Activated CD4-positive, alpha-beta memory T cell treated with anti-CD3 and anti-CD28 coated beads, Interleukin-2, amount 10 ng/mL, durations not matched to agents 7 days and 5 days (primary cell): ENCODE measurements around the gene IRF3. TPM values are rescaled to one million over a fixed set of nuclear protein-coding genes. Genes with fewer than 3 reads are reported as not detected.

Experiments
- CTCF ChIA-PET: fragments of 350-600 bp; sonication (Branson Sonifier 250); formaldehyde crosslinking; loops from one replicate; lab custom pipeline; 2021; ENCODE audit warnings: antibody characterized with exemption, inconsistent platforms; lab: Charles Lee
- POLR2A ChIA-PET: fragments of 350-600 bp; sonication (Branson Sonifier 250); formaldehyde crosslinking; loops from one replicate; lab custom pipeline; 2021; ENCODE audit warnings: antibody characterized with exemption; lab: Charles Lee
- DNase-seq: peaks from one replicate; pipeline ENCODE4 v3.0.0-alpha.2; 2020
- H3K27ac Mint-ChIP-seq: one replicate; pipeline ENCODE4 v1.8.0; 2021; ENCODE audit warnings: mild to moderate bottlenecking, mixed read lengths
- H3K27me3 Mint-ChIP-seq: one replicate; pipeline ENCODE4 v1.8.0; 2021; ENCODE audit warnings: mixed read lengths
- H3K36me3 Mint-ChIP-seq: one replicate; pipeline ENCODE4 v1.8.0; 2021; ENCODE audit warnings: low read depth, mixed read lengths
- H3K4me1 Mint-ChIP-seq: one replicate; pipeline ENCODE4 v1.8.0; 2021; ENCODE audit warnings: mixed read lengths
- H3K4me3 Mint-ChIP-seq: one replicate; pipeline ENCODE4 v1.8.0; 2021; ENCODE audit warnings: mild to moderate bottlenecking, mixed read lengths
- H3K9me3 Mint-ChIP-seq: one replicate; pipeline ENCODE4 v1.8.0; 2021; ENCODE audit warnings: mixed read lengths
- total RNA-seq, 2 experiments: library from RNA; stranded (reverse); gene quantifications; one replicate each; pipeline ENCODE4 v1.2.3, GENCODE V29; 2021

The IRF3 gene
- total RNA-seq, 2 experiments from 2014 or later, result 163 to 174 TPM

DNA sequence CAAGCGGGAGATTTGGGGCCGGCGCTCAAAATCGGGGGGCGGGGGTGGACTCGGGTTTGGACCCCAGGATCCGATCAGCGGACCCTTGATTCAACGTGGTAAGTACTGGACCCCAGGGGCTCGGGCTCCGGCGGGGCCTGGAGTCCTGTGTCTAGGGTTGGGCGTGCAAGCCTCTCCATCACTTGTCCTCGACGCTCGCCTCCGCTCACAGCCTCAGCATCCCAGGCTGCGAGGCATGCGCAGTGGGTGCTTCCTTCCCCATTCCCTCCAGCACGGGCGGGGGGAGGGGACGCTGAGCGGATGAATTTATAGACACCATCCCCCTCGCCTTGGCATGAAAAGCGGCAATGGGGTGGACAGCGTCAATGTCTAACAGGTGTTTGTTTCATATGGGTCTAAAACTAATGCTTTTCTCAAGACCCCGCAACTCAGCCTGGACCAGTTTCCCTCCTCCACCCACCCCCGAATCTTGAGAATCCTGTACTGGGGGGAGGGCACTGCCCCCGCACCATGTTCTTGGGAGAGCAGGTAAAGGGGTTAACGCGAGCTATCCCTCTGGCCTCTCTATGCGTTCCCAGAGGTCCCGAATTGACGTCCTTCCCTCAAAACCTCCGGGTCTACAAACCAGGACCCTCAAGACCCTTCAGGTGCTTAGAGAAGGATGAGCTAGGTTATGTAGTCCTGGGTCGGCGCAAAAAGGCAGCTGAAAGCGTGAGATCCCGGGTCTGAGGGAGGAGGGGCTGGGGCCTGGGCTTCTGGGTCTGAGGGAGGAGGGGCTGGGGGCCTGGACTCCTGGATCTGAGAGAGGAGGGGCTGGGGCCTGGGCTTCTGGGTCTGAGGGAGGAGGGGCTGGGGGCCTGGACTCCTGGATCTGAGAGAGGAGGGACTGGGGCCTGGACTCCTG lies 25.8 kb upstream of the IRF3 start:
- CTCF ChIA-PET, result interaction anchor here (0.7 to 1.3 kb wide), 3 partner anchors 11 to 60 kb away, joined by 3 read pairs; no protein-coding TSS in a partner anchor
- peaks cover 23% of the 10 kb centered on the region for H3K27me3 Mint-ChIP-seq
- H3K27ac Mint-ChIP-seq, result no peak overlapping the region
- peaks cover 16% of the 10 kb centered on the region for H3K36me3 Mint-ChIP-seq
- H3K9me3 Mint-ChIP-seq, result no peaks in the 10 kb centered on the region
- peak overlapping the region; percentile 65 for H3K4me3 Mint-ChIP-seq
- H3K4me1 Mint-ChIP-seq, result peaks cover 33% of the 10 kb centered on the region
- POLR2A ChIA-PET, result interaction anchor here (0.6 kb wide), 1 partner anchor 16 kb away, joined by 3 read pairs; no protein-coding TSS in a partner anchor
- DNase-seq, result peak; percentile 27

DNA sequence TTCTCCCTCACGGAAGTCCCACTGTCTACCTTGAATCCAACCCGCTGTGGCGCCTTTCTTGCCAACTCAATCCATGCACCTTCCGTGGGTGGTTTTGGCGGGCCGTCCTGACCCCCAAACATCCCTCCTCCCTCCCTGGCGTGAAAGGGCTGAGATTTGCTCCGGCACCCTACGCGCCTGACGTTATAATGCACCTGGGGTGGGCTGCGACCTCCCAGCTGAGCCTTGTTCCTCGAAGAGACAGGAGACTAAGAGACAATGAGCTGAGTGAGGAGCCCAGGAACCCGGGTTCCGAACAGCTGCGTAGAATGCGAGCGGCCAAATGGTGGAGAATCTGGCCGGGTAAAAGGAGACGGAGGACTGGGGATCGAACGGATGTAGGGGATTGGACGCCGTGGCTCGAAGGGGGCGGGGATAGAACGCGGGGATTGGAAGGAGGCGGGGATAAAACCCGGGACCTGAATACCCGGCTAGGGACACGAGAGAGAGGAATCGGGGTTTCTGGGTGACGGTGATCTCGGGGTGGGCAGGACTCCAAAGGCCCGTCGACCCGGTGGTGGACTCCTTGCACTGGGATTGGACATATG lies 25.1 kb upstream of the IRF3 start, which contains the start of gene CPT1C:
Gene CPT1C, plus strand, starts transcription at position 461 of the 587 bp plus-strand sequence. CDS start 1,137 bp downstream, outside the sequence.
- POLR2A ChIA-PET, result interaction anchor here (1.1 kb wide), 1 partner anchor 12 kb away, joined by 5 read pairs; no protein-coding TSS in a partner anchor
- Mint-ChIP-seq H3K4me1 (peaks cover 33% of the 10 kb centered on the region), H3K27ac (no peak within 1 kb of the TSS), H3K36me3 (peaks cover 17% of the 10 kb centered on the region), H3K9me3 (no peaks in the 10 kb centered on the region), H3K27me3 (peaks cover 23% of the 10 kb centered on the region), H3K4me3 (peak within 1 kb of the TSS; percentile 65)
- DNase-seq, result peak; percentile 55
- CTCF ChIA-PET, result interaction anchor here (1.1 to 1.3 kb wide), 2 partner anchors 10 to 25 kb away, joined by 3 read pairs; no protein-coding TSS in a partner anchor

DNA sequence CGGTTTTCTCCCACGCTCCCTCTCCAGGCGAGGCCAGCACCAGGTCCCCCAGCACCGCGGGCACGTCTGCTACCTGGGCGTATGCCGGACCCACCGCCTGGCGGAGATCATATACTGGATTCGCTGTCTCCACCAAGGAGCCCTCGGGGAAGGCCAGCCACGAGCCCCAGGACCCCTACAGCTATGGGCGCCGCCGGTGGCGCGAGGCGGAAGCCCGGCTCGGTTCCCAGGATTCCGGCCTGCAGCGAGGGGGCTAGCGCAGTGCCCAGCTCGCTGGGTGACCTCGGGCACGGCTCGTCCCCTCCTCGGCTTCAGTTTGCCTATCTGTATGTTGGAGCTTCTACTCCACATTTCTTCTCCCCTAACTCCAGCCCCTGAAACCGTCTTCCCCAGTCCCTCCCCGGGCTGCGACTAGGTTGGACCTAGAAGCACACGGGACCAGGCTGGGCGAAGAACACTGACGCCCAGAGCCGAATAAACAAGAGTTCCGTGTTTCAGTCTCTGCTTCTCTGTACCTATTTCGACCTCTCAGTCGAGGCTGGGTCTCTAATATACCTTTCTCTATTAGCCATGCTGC lies 24.5 kb upstream of the IRF3 start:
- Mint-ChIP-seq H3K36me3 (peaks cover 23% of the 10 kb centered on the region), H3K9me3 (no peaks in the 10 kb centered on the region), H3K27ac (no peak overlapping the region), H3K4me3 (peak overlapping the region; percentile 65), H3K27me3 (peaks cover 23% of the 10 kb centered on the region), H3K4me1 (peaks cover 33% of the 10 kb centered on the region)
- POLR2A ChIA-PET, result interaction anchor here (1.1 kb wide), 1 partner anchor 11 kb away, joined by 5 read pairs; no protein-coding TSS in a partner anchor
- CTCF ChIA-PET, result interaction anchor here (1.0 to 1.3 kb wide), 3 partner anchors 9 to 26 kb away, joined by 3 read pairs; no protein-coding TSS in a partner anchor
- no peak for DNase-seq

DNA sequence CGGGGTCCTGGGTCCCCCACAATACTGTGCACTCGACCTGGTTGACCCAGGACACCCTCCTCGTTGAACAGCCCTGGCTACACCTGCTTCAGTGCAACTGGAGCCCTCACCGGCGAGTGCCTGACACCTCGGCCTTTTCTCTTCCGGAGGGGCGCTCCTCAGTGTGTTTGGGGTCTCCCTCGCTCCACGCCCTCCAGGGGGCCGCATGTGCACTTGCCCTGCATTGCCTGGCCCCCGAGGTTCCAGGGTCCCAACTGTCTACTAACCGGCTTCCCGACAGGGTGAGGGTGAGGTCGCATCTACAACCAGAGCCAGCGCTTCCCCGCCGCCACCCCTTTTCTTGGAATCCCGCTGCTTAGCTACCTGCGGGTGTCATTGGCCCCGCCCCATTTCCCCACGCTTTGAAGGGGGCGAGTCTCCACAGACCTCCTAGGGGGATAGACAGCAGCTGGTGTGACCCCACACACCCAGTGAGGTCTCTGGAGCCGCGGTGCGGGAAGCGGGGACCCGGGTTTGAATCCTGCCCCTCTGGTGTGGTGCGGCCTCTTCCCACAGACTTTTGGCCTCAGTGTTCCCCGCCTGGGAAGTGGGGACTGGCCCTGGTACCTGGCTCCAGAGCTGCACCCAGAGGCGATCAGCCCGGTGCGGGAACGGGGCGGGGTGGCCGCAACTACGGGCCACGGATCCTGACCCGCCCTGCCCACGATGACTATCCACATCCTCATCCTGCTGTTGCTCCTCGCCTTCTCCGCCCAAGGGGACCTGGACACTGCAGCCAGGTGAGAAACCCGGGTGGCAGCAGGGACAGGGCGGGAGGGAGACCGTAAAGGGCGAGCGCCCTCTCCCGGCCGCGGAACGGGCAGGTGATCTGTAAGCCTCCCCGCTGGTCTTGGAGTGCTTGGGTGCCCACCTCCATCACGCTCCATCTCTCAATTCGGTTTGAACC lies 23.7 kb upstream of the IRF3 start, which contains the start of gene ADM5:
Gene ADM5, plus strand, starts transcription at position 462 of the 946 bp plus-strand sequence. Its CDS starts 244 bp downstream, at position 706.
- Mint-ChIP-seq H3K9me3 (no peaks in the 10 kb centered on the region), H3K27me3 (peaks cover 22% of the 10 kb centered on the region), H3K4me1 (peaks cover 33% of the 10 kb centered on the region), H3K36me3 (peaks cover 28% of the 10 kb centered on the region), H3K4me3 (peak within 1 kb of the TSS; percentile 65), H3K27ac (no peak within 1 kb of the TSS)
- ChIA-PET POLR2A (interaction anchor here (1.1 kb wide), 1 partner anchor 10 kb away, joined by 5 read pairs; no protein-coding TSS in a partner anchor), CTCF (interaction anchor here (0.6 to 1.0 kb wide), 2 partner anchors 17 to 244 kb away, joined by 3 read pairs; no protein-coding TSS in a partner anchor)
- DNase-seq, result peak; percentile 35

DNA sequence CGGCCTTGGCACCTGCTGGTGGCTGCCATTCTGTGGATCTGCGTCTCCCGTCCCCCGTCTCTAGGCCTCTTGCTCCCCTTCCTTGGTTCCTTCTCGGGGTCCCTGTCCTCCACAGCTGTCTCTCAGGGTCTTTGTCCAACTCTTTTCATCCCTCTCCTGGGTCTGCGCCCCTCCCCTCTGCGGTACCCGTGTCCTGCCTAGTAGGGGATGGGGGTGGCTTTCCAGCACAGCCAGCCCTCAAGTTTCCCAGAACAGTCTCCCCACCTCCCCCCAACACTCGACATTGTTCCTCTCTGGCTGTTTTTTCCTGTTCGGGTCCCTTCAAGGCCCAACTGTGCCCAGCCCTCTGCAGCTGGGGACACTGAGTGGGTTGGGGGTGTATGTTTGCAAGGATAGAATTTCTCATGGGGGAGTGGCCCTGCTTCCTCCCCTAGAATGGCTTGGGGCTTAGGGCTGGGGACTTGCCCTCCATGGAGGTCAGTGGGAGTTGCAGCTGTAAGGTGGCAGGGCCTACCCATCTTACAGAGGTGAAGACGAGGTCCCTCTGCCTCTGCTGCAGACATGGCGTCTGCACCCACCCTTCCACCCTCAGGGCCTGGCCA lies 23.0 kb upstream of the IRF3 start:
- peaks cover 33% of the 10 kb centered on the region for H3K4me1 Mint-ChIP-seq
- H3K27me3 Mint-ChIP-seq, result peaks cover 22% of the 10 kb centered on the region
- no peaks in the 10 kb centered on the region for H3K9me3 Mint-ChIP-seq
- H3K27ac Mint-ChIP-seq, result no peak overlapping the region
- POLR2A ChIA-PET, result no interaction called here
- no peak for DNase-seq
- CTCF ChIA-PET, result interaction anchor here (0.8 to 1.0 kb wide), 2 partner anchors 9 to 12 kb away, joined by 3 to 4 read pairs; no protein-coding TSS in a partner anchor
- peaks cover 36% of the 10 kb centered on the region for H3K36me3 Mint-ChIP-seq
- no peak overlapping the region for H3K4me3 Mint-ChIP-seq

DNA sequence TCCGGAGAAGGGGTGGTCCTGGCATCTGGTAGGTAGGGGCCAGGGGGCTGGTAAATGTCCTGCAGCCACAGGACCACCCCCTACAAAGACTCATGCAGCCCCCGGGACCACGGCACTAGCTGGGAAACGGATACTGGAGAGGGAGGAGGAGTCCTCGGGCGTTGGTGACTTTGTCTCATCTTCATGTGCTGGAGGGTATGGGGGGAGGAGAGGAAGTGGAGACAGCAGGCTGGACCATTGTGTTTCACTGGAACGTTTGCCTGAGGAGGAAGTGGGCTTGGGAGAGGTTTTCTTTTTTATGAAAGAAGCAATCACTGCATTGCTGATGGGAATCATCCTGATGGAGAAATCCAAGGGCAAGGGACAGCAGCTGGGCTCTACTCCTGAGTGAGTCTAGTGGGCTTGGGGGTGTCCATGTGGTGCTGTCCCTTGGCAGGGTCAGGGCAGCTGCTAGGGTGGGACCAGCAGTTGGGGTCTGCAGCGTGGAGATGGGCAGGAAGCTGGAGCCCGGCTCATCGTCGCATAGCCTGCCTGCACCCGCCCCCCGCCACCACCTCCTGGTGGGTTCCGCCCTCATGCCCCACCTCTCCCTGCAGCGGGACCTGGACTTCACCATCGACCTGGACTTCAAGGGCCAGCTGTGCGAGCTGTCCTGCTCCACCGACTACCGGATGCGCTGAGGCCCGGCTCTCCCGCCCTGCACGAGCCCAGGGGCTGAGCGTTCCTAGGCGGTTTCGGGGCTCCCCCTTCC lies 22.1 kb upstream of the IRF3 start:
- Mint-ChIP-seq H3K4me1 (peaks cover 33% of the 10 kb centered on the region), H3K27ac (no peak overlapping the region), H3K4me3 (no peak overlapping the region), H3K27me3 (peaks cover 19% of the 10 kb centered on the region), H3K36me3 (peaks cover 37% of the 10 kb centered on the region), H3K9me3 (no peaks in the 10 kb centered on the region)
- ChIA-PET CTCF (interaction anchor here (0.8 to 1.3 kb wide), 4 partner anchors 8 to 117 kb away, joined by 3 to 4 read pairs (median 3); no protein-coding TSS in a partner anchor), POLR2A (no interaction called here)
- no peak for DNase-seq

DNA sequence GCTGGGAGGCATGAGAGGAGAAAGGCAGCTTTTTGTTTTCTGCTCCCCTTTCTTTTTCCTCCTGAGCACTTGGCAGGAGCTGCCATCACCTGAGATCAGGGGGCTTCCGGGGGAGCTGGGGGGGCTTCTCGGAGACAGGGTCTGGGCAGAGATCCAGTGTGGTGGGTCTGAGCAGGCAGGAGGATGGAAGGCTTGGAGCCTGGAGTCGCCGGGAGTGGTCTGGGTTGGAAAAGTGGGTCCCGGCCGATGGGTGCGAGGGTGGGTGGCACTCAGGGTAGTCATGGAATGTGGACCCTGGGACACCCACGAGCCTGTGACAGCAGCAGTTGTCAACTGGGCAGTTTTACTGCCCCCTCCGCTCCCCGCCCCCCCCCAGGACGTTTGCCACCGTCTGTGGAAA lies 21.5 kb upstream of the IRF3 start:
- POLR2A ChIA-PET, result interaction anchor here (0.6 kb wide), 1 partner anchor 71 kb away, joined by 3 read pairs; no protein-coding TSS in a partner anchor
- H3K4me1 Mint-ChIP-seq, result peaks cover 34% of the 10 kb centered on the region
- DNase-seq, result no peak
- H3K36me3 Mint-ChIP-seq, result peaks cover 41% of the 10 kb centered on the region
- H3K27me3 Mint-ChIP-seq, result peaks cover 14% of the 10 kb centered on the region
- no peak overlapping the region for H3K4me3 Mint-ChIP-seq
- no peak overlapping the region for H3K27ac Mint-ChIP-seq
- H3K9me3 Mint-ChIP-seq, result no peaks in the 10 kb centered on the region
- CTCF ChIA-PET, result interaction anchor here (1.1 to 1.3 kb wide), 2 partner anchors 9 to 116 kb away, joined by 3 read pairs; no protein-coding TSS in a partner anchor

DNA sequence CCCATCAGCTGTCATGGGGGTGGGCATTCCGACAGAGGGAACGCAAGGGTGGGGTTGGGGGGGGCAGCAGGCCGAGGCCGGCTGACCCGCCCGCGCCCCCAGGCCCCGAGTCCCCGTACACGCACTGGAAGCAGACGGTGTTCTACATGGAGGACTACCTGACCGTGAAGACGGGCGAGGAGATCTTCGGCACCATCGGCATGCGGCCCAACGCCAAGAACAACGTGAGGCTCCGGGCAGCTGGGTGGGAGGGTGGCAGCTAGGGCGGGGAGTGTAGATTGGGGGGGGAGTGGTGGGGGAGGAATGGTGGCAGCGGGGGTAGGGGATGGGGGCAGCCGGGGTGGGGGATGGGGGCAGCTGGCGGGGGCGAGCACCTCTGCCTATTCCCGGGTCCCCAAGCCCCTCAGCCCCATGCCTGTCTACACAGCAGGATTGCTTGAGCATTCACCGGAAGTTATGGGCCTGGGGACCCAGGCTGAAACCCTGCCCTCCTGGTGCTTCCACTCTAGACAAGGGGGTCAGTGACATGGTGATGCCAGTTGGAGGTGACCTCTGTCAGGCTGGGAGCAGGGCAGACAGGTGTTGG lies 20.9 kb upstream of the IRF3 start:
- Mint-ChIP-seq H3K4me3 (no peak overlapping the region), H3K36me3 (peaks cover 46% of the 10 kb centered on the region), H3K27ac (no peak overlapping the region), H3K9me3 (no peaks in the 10 kb centered on the region), H3K4me1 (peaks cover 39% of the 10 kb centered on the region), H3K27me3 (peaks cover 12% of the 10 kb centered on the region)
- no peak for DNase-seq
- ChIA-PET POLR2A (interaction anchor here (0.6 kb wide), 1 partner anchor 71 kb away, joined by 3 read pairs; no protein-coding TSS in a partner anchor), CTCF (interaction anchor here (1.1 to 1.3 kb wide), 2 partner anchors 8 to 116 kb away, joined by 3 read pairs; no protein-coding TSS in a partner anchor)

DNA sequence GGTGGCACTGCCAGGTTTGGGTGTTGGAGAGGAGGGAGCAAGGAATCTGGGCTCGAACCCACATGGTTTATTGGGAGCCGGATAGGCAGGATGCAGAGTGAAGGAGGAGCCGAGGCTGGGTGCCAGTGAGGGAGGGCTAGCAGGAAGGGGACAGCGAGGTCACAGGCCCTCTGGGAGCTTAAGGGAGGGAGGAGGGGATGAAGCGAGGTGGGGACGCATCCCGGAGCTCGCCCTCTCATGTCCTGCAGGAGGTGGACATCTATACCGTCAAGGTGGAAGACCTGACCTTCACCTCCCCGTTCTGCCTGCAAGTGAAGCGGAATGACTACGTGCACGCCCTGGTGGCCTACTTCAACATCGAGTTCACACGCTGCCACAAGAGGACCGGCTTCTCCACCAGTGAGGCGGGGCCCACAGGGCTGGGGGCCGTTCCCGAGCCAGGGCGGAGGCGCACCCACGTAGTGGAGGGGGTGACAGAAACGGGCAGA lies 20.2 kb upstream of the IRF3 start:
- ChIA-PET POLR2A (no interaction called here), CTCF (interaction anchor here (0.6 to 0.8 kb wide), 2 partner anchors 14 to 177 kb away, joined by 3 read pairs; no protein-coding TSS in a partner anchor)
- Mint-ChIP-seq H3K27ac (no peak overlapping the region), H3K4me1 (peaks cover 36% of the 10 kb centered on the region), H3K27me3 (peaks cover 7% of the 10 kb centered on the region), H3K4me3 (no peak overlapping the region), H3K36me3 (peaks cover 48% of the 10 kb centered on the region), H3K9me3 (no peaks in the 10 kb centered on the region)
- no peak for DNase-seq

DNA sequence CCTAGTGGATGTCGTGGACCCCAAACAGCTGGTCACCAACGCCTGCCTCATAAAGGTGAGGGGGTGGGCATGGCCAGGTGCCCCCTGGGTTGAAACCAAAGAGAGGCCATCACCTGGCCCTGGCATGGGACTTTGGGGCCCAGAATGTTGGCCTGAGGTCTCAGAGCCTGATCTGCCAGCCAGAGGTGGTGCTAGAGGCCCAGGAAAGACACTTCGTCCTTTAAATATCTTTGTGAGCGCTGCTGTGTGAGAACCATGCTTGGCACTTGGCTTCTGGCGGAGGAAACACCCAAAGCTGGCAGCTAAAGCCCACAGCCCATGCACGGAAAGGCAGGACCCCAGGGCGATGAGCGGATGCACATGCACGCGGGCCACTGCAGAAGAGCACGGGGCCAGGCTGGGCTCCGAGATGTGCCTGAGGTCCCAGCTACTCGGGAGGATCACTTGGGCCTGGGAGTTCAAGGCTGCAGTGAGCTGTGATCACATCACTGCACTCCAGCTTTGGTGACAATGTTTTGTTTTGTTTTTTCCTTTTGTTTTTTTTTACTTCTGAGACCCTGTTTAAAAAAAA lies 19.4 kb upstream of the IRF3 start:
- POLR2A ChIA-PET, result interaction anchor here (1.6 kb wide), 1 partner anchor 10 kb away, joined by 4 read pairs; no protein-coding TSS in a partner anchor
- H3K9me3 Mint-ChIP-seq, result no peaks in the 10 kb centered on the region

More for the DNA sequence above, 19.4 kb upstream of the IRF3 start:
- Mint-ChIP-seq H3K4me3 (no peak overlapping the region), H3K27ac (no peak overlapping the region), H3K27me3 (no peaks in the 10 kb centered on the region), H3K36me3 (peaks cover 46% of the 10 kb centered on the region), H3K4me1 (peaks cover 36% of the 10 kb centered on the region)
- CTCF ChIA-PET, result interaction anchor here (0.6 to 0.8 kb wide), 2 partner anchors 15 to 177 kb away, joined by 3 read pairs; no protein-coding TSS in a partner anchor
- DNase-seq, result no peak
